Lower lobe of right lung (tissue), 2 donors: Measurements from ENCODE around the gene SND1. TPM values are rescaled to one million over a fixed set of nuclear protein-coding genes. Genes with fewer than 3 reads are reported as not detected.

Source experiments
- ATAC-seq, 2 donors: fragments of 200-7000 bp; cut with Tn5 transposase; one replicate each; pipeline ENCODE4 v1.9.1; 2020 to 2022; ENCODE audit warnings: mild to moderate bottlenecking in 2 of 2, moderate library complexity in 2 of 2
- DNase-seq: peaks from one replicate; pipeline ENCODE4 v3.0.0-alpha.2; 2020
- H3K27ac ChIP-seq: fragments of 200-600 bp; one replicate; pipeline ENCODE4 v1.8.0; 2022
- H3K27me3 ChIP-seq: fragments of 200-600 bp; one replicate; pipeline ENCODE4 v1.8.0; 2022; ENCODE audit warnings: low read depth
- H3K36me3 ChIP-seq: fragments of 200-600 bp; one replicate; pipeline ENCODE4 v1.8.0; 2022; ENCODE audit warnings: mild to moderate bottlenecking
- H3K4me1 ChIP-seq: fragments of 200-600 bp; one replicate; pipeline ENCODE4 v1.8.0; 2022
- H3K4me3 ChIP-seq: fragments of 200-600 bp; one replicate; pipeline ENCODE4 v1.8.0; 2022; ENCODE audit warnings: mild to moderate bottlenecking
- H3K9me3 ChIP-seq: fragments of 200-600 bp; one replicate; pipeline ENCODE4 v1.8.0; 2022
- intact Hi-C: fragments of 100-400 bp; cut with DNase I; formaldehyde crosslinking; loops from one replicate; pipeline ENCODE4 v1.11.0; 2022
- total RNA-seq: library from RNA; stranded (reverse); fragmentation: NEBNext Ultra II Directional; extraction: Animal tissue kit (Norgen Biotek cat#: 25700); gene quantifications from one replicate; pipeline ENCODE4 v1.2.1, GENCODE V29; 2021
- TF ChIP-seq, protein P1 (sequence below): fragments of 200-600 bp; IDR thresholded peaks from one replicate; pipeline ENCODE4 v1.8.0; 2022; ENCODE audit warnings: antibody characterized with exemption, mild to moderate bottlenecking
- donor health status: DM: no; HTN: yes; CAD: no; lungs with severe emphysema.

Gene SND1
- total RNA-seq, 1 donor from 2014 or later, result 142 TPM

GRCh38 chr7:128069373-128070364, 417.7 kb downstream of the SND1 start:
- Histone ChIP-seq H3K9me3 (no peaks in the 10 kb centered on the region), H3K36me3 (peaks cover 6% of the 10 kb centered on the region), H3K4me3 (no peak overlapping the region), H3K27ac (no peak overlapping the region), H3K27me3 (no peaks in the 10 kb centered on the region), H3K4me1 (peaks cover 6% of the 10 kb centered on the region)
- ATAC-seq (peak; percentile 68 to 76), DNase-seq (no peak)
- intact Hi-C loops, result no loop called here
- TF ChIP-seq, protein P1, sequence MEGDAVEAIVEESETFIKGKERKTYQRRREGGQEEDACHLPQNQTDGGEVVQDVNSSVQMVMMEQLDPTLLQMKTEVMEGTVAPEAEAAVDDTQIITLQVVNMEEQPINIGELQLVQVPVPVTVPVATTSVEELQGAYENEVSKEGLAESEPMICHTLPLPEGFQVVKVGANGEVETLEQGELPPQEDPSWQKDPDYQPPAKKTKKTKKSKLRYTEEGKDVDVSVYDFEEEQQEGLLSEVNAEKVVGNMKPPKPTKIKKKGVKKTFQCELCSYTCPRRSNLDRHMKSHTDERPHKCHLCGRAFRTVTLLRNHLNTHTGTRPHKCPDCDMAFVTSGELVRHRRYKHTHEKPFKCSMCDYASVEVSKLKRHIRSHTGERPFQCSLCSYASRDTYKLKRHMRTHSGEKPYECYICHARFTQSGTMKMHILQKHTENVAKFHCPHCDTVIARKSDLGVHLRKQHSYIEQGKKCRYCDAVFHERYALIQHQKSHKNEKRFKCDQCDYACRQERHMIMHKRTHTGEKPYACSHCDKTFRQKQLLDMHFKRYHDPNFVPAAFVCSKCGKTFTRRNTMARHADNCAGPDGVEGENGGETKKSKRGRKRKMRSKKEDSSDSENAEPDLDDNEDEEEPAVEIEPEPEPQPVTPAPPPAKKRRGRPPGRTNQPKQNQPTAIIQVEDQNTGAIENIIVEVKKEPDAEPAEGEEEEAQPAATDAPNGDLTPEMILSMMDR, result no peak

- Histone ChIP-seq H3K36me3 (peaks cover 23% of the 10 kb centered on the region), H3K9me3 (no peaks in the 10 kb centered on the region), H3K4me1 (peaks cover 6% of the 10 kb centered on the region), H3K4me3 (no peak overlapping the region), H3K27me3 (no peaks in the 10 kb centered on the region), H3K27ac (no peak overlapping the region)
- ATAC-seq (no peak), DNase-seq (no peak)
- intact Hi-C loops, result no loop called here
- TF ChIP-seq, protein P1, result no peak
Observed at GRCh38 chr7:128071376-128071775, 419.4 kb downstream of the SND1 start.

- Histone ChIP-seq H3K4me1 (peaks cover 10% of the 10 kb centered on the region), H3K4me3 (no peak overlapping the region), H3K36me3 (peaks cover 23% of the 10 kb centered on the region), H3K9me3 (no peaks in the 10 kb centered on the region), H3K27ac (no peak overlapping the region), H3K27me3 (no peaks in the 10 kb centered on the region)
- no peak for DNase-seq
- no peak for ATAC-seq
- intact Hi-C loops, result no loop called here
- TF ChIP-seq, protein P1, result no peak
Observed at GRCh38 chr7:128071801-128072200, 419.8 kb downstream of the SND1 start.

DNA sequence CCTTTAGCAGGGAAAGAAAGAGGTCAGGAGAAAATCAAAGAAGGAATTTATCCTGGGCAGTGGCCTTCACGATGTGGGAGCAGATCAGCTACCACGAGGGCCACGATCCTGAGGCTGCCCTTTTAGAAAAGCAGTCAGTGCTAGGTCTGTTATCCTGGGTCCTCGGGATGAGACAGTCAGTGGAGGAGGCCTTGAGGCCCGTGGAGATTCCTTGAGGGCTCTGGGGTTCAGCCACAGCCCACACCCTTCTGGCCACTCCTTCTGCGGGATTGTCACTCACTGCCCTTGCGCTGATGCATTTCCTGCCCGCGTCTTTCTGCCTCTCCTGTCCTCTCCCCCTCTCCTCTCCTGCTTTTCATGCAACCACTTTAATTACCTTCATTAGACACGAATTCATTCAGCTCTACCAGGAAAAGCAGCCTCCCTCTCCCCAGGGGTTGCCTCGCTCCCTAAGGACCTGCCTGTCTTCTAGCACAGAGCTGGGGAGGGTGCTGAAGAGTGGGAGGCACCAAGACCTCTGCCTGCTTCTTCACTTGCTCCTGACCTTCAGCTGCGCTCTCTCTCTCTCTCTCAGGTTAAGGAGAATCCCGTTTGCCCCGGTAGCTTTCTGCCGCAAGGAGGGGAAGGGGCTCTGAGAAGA, 421.8 kb downstream of the SND1 start:
- Histone ChIP-seq H3K36me3 (peaks cover 38% of the 10 kb centered on the region), H3K27me3 (no peaks in the 10 kb centered on the region), H3K27ac (no peak overlapping the region), H3K4me1 (peaks cover 14% of the 10 kb centered on the region), H3K9me3 (no peaks in the 10 kb centered on the region), H3K4me3 (no peak overlapping the region)
- ATAC-seq (no peak), DNase-seq (no peak)
- intact Hi-C loops, result no loop called here
- TF ChIP-seq, protein P1, result no peak

GRCh38 chr7:128074336-128074735, 422.3 kb downstream of the SND1 start:
- H3K9me3 ChIP-seq, result no peaks in the 10 kb centered on the region
- TF ChIP-seq, protein P1, result no peak
- intact Hi-C loops, result no loop called here
- DNase-seq (no peak), ATAC-seq (no peak)
- H3K36me3 ChIP-seq, result peaks cover 39% of the 10 kb centered on the region
- H3K4me3 ChIP-seq, result no peak overlapping the region
- H3K27ac ChIP-seq, result no peak overlapping the region
- no peaks in the 10 kb centered on the region for H3K27me3 ChIP-seq
- H3K4me1 ChIP-seq, result peaks cover 14% of the 10 kb centered on the region
